ENCODE results near the gene KRTAP13-1. TPM values are rescaled to one million over a fixed set of nuclear protein-coding genes. Genes with fewer than 3 reads are reported as not detected.

KRTAP13-1 gene, protein sequence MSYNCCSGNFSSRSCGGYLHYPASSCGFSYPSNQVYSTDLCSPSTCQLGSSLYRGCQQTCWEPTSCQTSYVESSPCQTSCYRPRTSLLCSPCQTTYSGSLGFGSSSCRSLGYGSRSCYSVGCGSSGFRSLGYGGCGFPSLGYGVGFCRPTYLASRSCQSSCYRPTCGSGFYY
- not detected for polyA plus RNA-seq (2013, experiment 1 of 4)
- not detected for polyA plus RNA-seq (2013, experiment 2 of 4)
- polyA plus RNA-seq (2013, experiment 3 of 4): not detected
- polyA plus RNA-seq (2013, experiment 4 of 4): not detected

DNA sequence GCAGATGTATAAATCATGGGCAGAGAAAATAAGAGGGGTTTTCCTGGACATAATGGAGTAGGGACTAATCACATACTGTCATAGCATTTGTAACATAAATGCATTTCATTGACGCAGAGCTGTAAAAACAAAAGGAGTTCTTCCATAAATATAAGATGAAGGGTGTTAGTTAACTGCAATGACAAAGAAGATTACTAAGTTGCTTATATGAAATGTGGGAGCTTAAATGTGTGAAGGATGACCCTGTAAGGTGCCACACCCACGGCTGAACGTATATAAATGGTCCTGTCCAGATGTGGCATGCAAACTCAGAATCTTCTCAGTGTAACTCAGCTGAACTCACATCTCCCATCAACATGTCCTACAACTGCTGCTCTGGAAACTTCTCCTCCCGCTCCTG lies at the start of gene KRTAP13-1:
Gene KRTAP13-1 (plus strand): TSS at position 301 of the 400 bp plus-strand sequence. CDS start 56 bp downstream, at position 357.
- no peaks in the 10 kb centered on the region for H3K36me3 ChIP-seq (ENCODE audit: control insufficient read depth, insufficient read depth, low read length)
- no peaks in the 10 kb centered on the region for H3K4me1 ChIP-seq (ENCODE audit: control insufficient read depth, insufficient read depth, low read length)
- no peak within 1 kb of the TSS for H3K27ac ChIP-seq (ENCODE audit: insufficient read depth, low read depth, low read length, poor library complexity, severe bottlenecking)
- no peak within 1 kb of the TSS for H3K4me3 ChIP-seq (ENCODE audit: insufficient read depth, low read depth, low read length)
- no peaks in the 10 kb centered on the region for H3K27me3 ChIP-seq (ENCODE audit: control insufficient read depth, insufficient read depth, low read length, poor library complexity, severe bottlenecking)
- WGBS, 2 experiments: 91 to 94% methylated on average over 4 of the region's 4 CpGs
- no peaks in the 10 kb centered on the region for H3K9me3 ChIP-seq (ENCODE audit: control insufficient read depth, low read length)

DNA sequence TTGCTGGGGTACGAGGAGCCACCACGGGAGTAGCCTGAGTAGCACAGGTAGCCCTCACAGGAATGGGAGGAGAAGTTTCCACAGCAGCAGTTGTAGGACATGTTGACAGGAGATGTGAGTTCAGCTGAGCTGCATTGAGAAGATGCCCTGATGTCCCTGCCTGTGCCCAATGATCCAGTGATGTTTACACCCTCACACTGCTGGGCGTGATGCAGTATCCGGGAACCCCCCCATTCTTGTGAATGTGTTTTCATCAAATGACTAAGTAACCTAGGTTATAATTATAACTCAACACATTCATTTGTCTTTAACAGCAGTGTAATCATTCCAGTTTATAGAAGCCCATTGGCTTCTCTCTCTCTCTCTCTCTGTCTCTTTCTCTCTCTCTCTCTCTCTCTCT lies 47.3 kb upstream of the KRTAP13-1 start, which contains the start of gene KRTAP23-1:
Gene KRTAP23-1 (minus strand): TSS at position 101 of the 400 bp plus-strand sequence. CDS start 0 bp downstream, at position 101.
- Histone ChIP-seq H3K36me3 (ENCODE audit: control insufficient read depth, insufficient read depth, low read length) (no peaks in the 10 kb centered on the region), H3K27me3 (ENCODE audit: control insufficient read depth, insufficient read depth, low read length, poor library complexity, severe bottlenecking) (no peaks in the 10 kb centered on the region), H3K4me1 (ENCODE audit: control insufficient read depth, insufficient read depth, low read length) (no peaks in the 10 kb centered on the region), H3K4me3 (ENCODE audit: insufficient read depth, low read depth, low read length) (no peak within 1 kb of the TSS), H3K9me3 (ENCODE audit: control insufficient read depth, low read length) (no peaks in the 10 kb centered on the region), H3K27ac (ENCODE audit: insufficient read depth, low read depth, low read length, poor library complexity, severe bottlenecking) (no peak within 1 kb of the TSS)
- WGBS, 2 experiments: 93 to 94% methylated on average over 4 of the region's 4 CpGs

DNA sequence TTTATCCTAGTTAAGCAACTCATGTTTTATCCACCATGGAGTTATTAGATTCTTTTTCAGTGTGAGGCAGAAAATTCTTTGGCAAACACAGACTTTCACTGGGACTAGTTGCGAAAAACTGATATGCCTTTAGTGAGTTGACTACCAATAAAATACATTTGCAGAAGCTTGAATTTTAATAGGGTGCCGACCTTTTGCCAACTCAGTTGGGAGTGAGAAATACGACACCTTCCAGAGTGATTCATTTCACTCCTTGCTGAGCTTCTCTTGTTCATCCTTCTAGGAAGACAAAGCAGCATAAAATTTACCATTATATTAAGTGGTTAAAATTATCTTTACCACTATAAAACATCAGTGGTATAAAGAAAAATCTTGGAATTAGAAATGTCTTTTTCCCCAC lies 46.3 kb upstream of the KRTAP13-1 start:
- Histone ChIP-seq H3K9me3 (ENCODE audit: control insufficient read depth, low read length) (no peaks in the 10 kb centered on the region), H3K27me3 (ENCODE audit: control insufficient read depth, insufficient read depth, low read length, poor library complexity, severe bottlenecking) (no peaks in the 10 kb centered on the region), H3K27ac (ENCODE audit: insufficient read depth, low read depth, low read length, poor library complexity, severe bottlenecking) (no peak overlapping the region), H3K36me3 (ENCODE audit: control insufficient read depth, insufficient read depth, low read length) (no peaks in the 10 kb centered on the region), H3K4me3 (ENCODE audit: insufficient read depth, low read depth, low read length) (no peak overlapping the region), H3K4me1 (ENCODE audit: control insufficient read depth, insufficient read depth, low read length) (no peaks in the 10 kb centered on the region)
- 63 to 65% methylated on average over 3 of the region's 3 CpGs for WGBS, 2 experiments

DNA sequence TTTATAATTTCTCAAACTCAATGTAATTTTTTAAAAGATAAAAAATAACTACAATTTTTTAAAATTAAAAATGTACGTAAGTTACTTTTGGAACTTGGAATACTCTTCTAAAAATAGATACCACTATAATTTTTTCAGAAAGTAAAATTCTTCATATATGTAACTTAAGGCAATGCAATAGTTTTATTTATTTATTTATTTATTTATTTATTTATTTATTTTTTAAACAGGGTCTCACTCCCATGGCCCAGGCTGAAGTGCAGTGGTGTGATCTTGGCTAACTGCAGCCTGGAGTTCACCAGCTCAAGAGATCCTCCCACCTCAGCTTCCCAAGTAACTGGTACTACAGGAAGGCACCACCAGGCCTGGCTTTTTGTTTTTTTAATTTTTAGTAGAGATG lies 44.3 kb upstream of the KRTAP13-1 start:
- Histone ChIP-seq H3K27ac (ENCODE audit: insufficient read depth, low read depth, low read length, poor library complexity, severe bottlenecking) (no peak overlapping the region), H3K27me3 (ENCODE audit: control insufficient read depth, insufficient read depth, low read length, poor library complexity, severe bottlenecking) (no peaks in the 10 kb centered on the region), H3K36me3 (ENCODE audit: control insufficient read depth, insufficient read depth, low read length) (no peaks in the 10 kb centered on the region), H3K4me3 (ENCODE audit: insufficient read depth, low read depth, low read length) (no peak overlapping the region), H3K9me3 (ENCODE audit: control insufficient read depth, low read length) (no peaks in the 10 kb centered on the region), H3K4me1 (ENCODE audit: control insufficient read depth, insufficient read depth, low read length) (no peaks in the 10 kb centered on the region)
- no CpG with 5 or more reads among the region's 1 CpG for WGBS, 2 experiments

DNA sequence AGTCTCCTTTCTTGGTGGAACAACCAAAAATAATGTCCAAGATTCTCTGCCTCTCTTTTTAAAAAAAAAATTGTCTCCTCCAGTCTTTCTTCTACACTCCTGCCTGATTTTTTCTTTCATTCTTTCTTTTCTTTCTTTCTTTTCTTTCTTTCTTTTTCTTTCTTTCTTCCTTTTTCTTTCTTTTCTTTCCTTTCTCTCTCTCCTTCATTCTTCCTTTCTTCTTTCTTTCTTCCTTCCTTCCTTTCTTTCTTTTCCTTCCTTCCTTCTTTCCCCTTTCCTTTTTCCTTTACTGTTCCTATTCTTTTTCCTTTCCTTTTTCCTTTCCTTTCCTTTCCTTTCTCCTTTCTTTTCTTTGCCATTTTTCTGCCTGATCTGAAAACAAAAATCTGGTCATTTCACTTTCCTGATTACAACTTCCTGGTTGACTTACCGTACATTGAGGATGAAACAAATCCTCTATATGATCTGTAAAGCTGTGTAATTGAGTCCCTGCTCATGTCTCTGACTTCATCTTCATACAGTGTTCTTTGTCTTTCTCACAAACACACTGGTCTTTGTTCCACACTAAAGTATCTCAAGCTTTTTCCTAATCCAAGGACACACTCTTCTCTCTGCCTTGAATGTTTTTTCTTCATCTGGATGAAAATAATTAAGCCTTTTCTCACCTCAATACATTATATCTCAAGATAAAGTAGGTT lies 41.4 kb upstream of the KRTAP13-1 start:
- Histone ChIP-seq H3K4me1 (ENCODE audit: control insufficient read depth, insufficient read depth, low read length) (no peaks in the 10 kb centered on the region), H3K27me3 (ENCODE audit: control insufficient read depth, insufficient read depth, low read length, poor library complexity, severe bottlenecking) (no peaks in the 10 kb centered on the region)
- 92 to 100% methylated on average over 1 of the region's 1 CpG for WGBS, 2 experiments

DNA sequence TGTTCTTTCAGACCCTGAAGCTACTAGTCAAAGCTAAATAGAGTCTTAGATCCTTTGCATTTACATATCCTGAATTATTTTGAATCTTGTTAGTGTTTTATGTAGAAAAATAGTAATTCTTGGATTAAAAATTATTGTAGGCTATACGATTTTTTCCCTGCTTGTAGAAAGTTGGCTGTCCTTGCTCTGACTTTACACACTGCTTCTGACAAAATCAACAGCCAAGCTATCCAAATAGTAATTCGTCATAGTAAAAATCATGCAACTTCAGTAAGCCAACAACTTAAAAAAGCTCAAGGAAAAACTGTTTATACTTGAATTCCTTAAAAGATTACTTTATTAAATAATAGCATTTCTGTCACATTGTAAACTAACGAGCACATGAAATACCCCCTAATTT lies 39.9 kb upstream of the KRTAP13-1 start:
- Histone ChIP-seq H3K4me3 (ENCODE audit: insufficient read depth, low read depth, low read length) (no peak overlapping the region), H3K27me3 (ENCODE audit: control insufficient read depth, insufficient read depth, low read length, poor library complexity, severe bottlenecking) (no peaks in the 10 kb centered on the region), H3K36me3 (ENCODE audit: control insufficient read depth, insufficient read depth, low read length) (no peaks in the 10 kb centered on the region), H3K9me3 (ENCODE audit: control insufficient read depth, low read length) (no peaks in the 10 kb centered on the region), H3K4me1 (ENCODE audit: control insufficient read depth, insufficient read depth, low read length) (no peaks in the 10 kb centered on the region), H3K27ac (ENCODE audit: insufficient read depth, low read depth, low read length, poor library complexity, severe bottlenecking) (no peak overlapping the region)
- 91 to 92% methylated on average over 2 of the region's 3 CpGs for WGBS, 2 experiments

More for the DNA sequence above, 41.4 kb upstream of the KRTAP13-1 start:
- H3K4me3 ChIP-seq (ENCODE audit: insufficient read depth, low read depth, low read length): no peak overlapping the region
- H3K36me3 ChIP-seq (ENCODE audit: control insufficient read depth, insufficient read depth, low read length): no peaks in the 10 kb centered on the region
- H3K27ac ChIP-seq (ENCODE audit: insufficient read depth, low read depth, low read length, poor library complexity, severe bottlenecking): no peak overlapping the region
- H3K9me3 ChIP-seq (ENCODE audit: control insufficient read depth, low read length): no peaks in the 10 kb centered on the region

DNA sequence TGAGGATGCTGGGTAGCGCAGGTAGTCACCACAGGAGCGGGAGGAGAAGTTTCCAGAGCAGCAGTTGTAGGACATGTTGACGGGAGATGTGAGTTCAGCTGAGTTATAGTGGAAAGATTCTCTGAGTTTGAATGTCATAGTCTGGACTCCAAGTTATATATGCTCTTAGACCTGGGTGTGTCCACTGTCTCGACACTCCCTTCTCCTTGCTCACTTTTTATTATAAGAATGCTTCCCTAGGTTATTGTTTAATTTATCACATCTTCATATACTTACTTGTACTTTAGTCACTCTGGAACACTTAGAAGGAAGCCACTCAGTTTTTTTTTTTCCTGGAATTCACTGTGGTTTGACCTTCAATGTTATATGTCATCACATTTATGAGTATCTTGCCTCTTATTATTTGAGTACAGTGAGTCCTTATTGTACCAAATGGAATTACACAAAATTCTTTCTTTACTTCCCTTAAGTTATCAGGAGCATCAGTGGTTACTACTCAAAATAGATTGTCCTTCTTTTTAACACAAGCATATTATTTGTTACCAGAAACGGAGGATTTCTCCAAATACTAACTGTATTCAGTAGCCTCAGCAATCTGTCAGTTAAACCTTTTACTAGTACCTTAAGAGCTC lies 23.6 kb upstream of the KRTAP13-1 start, which contains the start of gene KRTAP13-2:
Gene KRTAP13-2 (minus strand): TSS at position 133 of the 632 bp plus-strand sequence. CDS start 58 bp downstream, at position 75.
- no peak within 1 kb of the TSS for H3K27ac ChIP-seq (ENCODE audit: insufficient read depth, low read depth, low read length, poor library complexity, severe bottlenecking)
- WGBS, 2 experiments: 95 to 97% methylated on average over 4 to 5 of the region's 5 CpGs
- no peak within 1 kb of the TSS for H3K4me3 ChIP-seq (ENCODE audit: insufficient read depth, low read depth, low read length)
- H3K9me3 ChIP-seq (ENCODE audit: control insufficient read depth, low read length): no peaks in the 10 kb centered on the region
- H3K4me1 ChIP-seq (ENCODE audit: control insufficient read depth, insufficient read depth, low read length): no peaks in the 10 kb centered on the region
- H3K27me3 ChIP-seq (ENCODE audit: control insufficient read depth, insufficient read depth, low read length, poor library complexity, severe bottlenecking): no peaks in the 10 kb centered on the region
- H3K36me3 ChIP-seq (ENCODE audit: control insufficient read depth, insufficient read depth, low read length): no peaks in the 10 kb centered on the region

DNA sequence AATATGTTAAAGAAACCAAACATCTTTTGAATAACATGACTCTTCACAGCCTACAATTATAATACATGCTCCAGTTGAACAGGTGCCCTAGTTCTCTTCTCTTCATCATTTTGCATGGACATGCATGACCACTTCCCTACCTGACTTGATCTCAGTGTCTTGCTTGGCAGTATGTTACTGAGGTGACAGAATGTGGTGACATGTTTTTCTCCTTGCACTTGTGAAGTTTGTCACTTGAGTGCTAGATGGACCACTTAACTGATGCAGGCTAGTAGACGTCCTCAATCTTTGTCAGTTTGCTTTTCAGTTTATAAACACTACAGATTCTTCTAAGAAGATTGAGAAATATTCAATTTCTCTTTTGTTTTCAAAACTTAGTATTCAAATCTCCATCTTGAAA lies 13.6 kb upstream of the KRTAP13-1 start:
- H3K4me1 ChIP-seq (ENCODE audit: control insufficient read depth, insufficient read depth, low read length): no peaks in the 10 kb centered on the region
- no peak overlapping the region for H3K4me3 ChIP-seq (ENCODE audit: insufficient read depth, low read depth, low read length)
- no peaks in the 10 kb centered on the region for H3K27me3 ChIP-seq (ENCODE audit: control insufficient read depth, insufficient read depth, low read length, poor library complexity, severe bottlenecking)
- H3K27ac ChIP-seq (ENCODE audit: insufficient read depth, low read depth, low read length, poor library complexity, severe bottlenecking): no peak overlapping the region
- WGBS, 2 experiments: 85 to 86% methylated on average over 1 of the region's 1 CpG
- no peaks in the 10 kb centered on the region for H3K36me3 ChIP-seq (ENCODE audit: control insufficient read depth, insufficient read depth, low read length)
- no peaks in the 10 kb centered on the region for H3K9me3 ChIP-seq (ENCODE audit: control insufficient read depth, low read length)

DNA sequence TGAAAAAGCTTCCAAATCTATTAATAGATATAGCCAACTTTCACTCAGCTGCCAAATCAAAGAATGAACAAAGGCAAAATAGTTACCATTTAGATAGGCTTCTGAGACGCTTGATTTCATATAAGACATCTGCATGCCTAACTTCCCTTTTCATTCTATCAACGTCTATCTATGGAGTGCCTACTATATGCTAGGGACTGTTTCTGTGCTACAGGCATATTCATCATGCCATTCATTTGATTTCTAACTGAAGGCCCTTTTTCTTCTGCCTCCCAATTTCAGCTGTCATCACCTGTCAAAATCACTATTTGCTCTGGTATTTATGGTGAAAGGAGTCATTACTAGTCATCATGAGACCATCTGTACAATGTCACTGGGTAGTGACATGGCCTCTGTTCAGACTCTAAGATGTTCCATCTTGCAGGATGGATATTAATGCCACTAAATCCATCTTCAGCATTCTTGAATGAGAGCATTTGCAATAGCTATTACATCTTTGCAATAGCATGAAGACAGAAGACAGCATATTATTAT lies 4.3 kb upstream of the KRTAP13-1 start:
- Histone ChIP-seq H3K36me3 (ENCODE audit: control insufficient read depth, insufficient read depth, low read length) (no peaks in the 10 kb centered on the region), H3K4me1 (ENCODE audit: control insufficient read depth, insufficient read depth, low read length) (no peaks in the 10 kb centered on the region), H3K4me3 (ENCODE audit: insufficient read depth, low read depth, low read length) (no peak overlapping the region), H3K9me3 (ENCODE audit: control insufficient read depth, low read length) (no peaks in the 10 kb centered on the region), H3K27ac (ENCODE audit: insufficient read depth, low read depth, low read length, poor library complexity, severe bottlenecking) (no peak overlapping the region), H3K27me3 (ENCODE audit: control insufficient read depth, insufficient read depth, low read length, poor library complexity, severe bottlenecking) (no peaks in the 10 kb centered on the region)
- 86 to 93% methylated on average over 2 of the region's 2 CpGs for WGBS, 2 experiments

Measured in ectodermal cell (in vitro differentiated cells).